ENCODE results near the gene NWD2. TPM values are rescaled to one million over a fixed set of nuclear protein-coding genes. Genes with fewer than 3 reads are reported as not detected.

Gene NWD2
- total RNA-seq, 1 experiment from 2014 or later, result not detected

GRCh38 chr4:37397505-37397904 is 153.0 kb downstream of the NWD2 start:
- ChIA-PET POLR2A (no interaction called here), CTCF (no interaction called here), RAD21 (ENCODE audit: low non-redundant PET in 1 of 2, low total read pairs in 2 of 2, uncharacterized antibody in 2 of 2, unreplicated experiment in 2 of 2) (no interaction called here)
- Histone ChIP-seq H3K36me3 (ENCODE audit: control insufficient read depth in 1 of 2, insufficient read depth in 2 of 2, low read length in 2 of 2) (no peaks in the 10 kb centered on the region), H2AFZ (ENCODE audit: low read depth, low read length, poor library complexity, severe bottlenecking) (no peak overlapping the region), H3K4me1 (ENCODE audit: control insufficient read depth in 1 of 2, insufficient read depth in 2 of 2, low read length in 2 of 2) (peaks cover 0 to 10% of the 10 kb centered on the region in 2 experiments; a peak in 2 of 4 replicates), H4K20me1 (ENCODE audit: insufficient read depth) (no peaks in the 10 kb centered on the region), H3K27ac (ENCODE audit: low read depth, low read length) (no peak overlapping the region), H3K27me3 (ENCODE audit: insufficient read depth, low read length) (no peaks in the 10 kb centered on the region), H3K79me2 (ENCODE audit: insufficient read depth, low read length) (no peaks in the 10 kb centered on the region), H3K4me2 (ENCODE audit: low read length) (no peak overlapping the region), H3K4me3 (replicated peaks in 1 of 2; ENCODE audit: low read depth in 1 of 2, low read length in 2 of 2) (no peak overlapping the region), H3K9ac (ENCODE audit: low read length) (no peak overlapping the region), H3K9me3 (ENCODE audit: control insufficient read depth in 1 of 2, insufficient read depth in 1 of 2, low read depth in 1 of 2, low read length in 2 of 2) (no peaks in the 10 kb centered on the region), H3K9me2 (ENCODE audit: insufficient read depth) (no peaks in the 10 kb centered on the region)
- TF ChIP-seq SRF (IDR thresholded peaks at IDR 0.05; ENCODE audit: low read depth) (no peak), CEBPB (IDR thresholded peaks at IDR 0.05; ENCODE audit: low read depth) (no peak), POLR2AphosphoS5 (IDR thresholded peaks at IDR 0.05; ENCODE audit: low read depth, low read length) (no peak), FOSL1 (IDR thresholded peaks at IDR 0.05; ENCODE audit: low read depth) (no peak), ZNF274 (IDR thresholded peaks at IDR 0.05; ENCODE audit: low read depth, low read length) (no peak), ZFX (IDR thresholded peaks at IDR 0.05) (no peak), CBX3 (IDR thresholded peaks at IDR 0.05; ENCODE audit: low read depth) (no peak), SIN3A (IDR thresholded peaks at IDR 0.05; ENCODE audit: low read depth) (no peak)
- intact Hi-C loops (cut with micrococcal nuclease), result no loop called here
- ATAC-seq, result no peak
- DNase-seq (ENCODE audit: low read depth, low spot score), result no peak
- BruUV-seq (replicated peaks), result no TSS peak

GRCh38 chr4:37400241-37400881 is 155.8 kb downstream of the NWD2 start:
- intact Hi-C loops (cut with micrococcal nuclease), result no loop called here
- no peaks in the 10 kb centered on the region for H3K27me3 ChIP-seq (ENCODE audit: insufficient read depth, low read length)
- no peaks in the 10 kb centered on the region for H3K9me3 ChIP-seq (ENCODE audit: control insufficient read depth in 1 of 2, insufficient read depth in 1 of 2, low read depth in 1 of 2, low read length in 2 of 2)
- H3K27ac ChIP-seq (ENCODE audit: low read depth, low read length), result no peak overlapping the region
- no peak for DNase-seq (ENCODE audit: low read depth, low spot score)
- H3K4me1 ChIP-seq (ENCODE audit: control insufficient read depth in 1 of 2, insufficient read depth in 2 of 2, low read length in 2 of 2), result no peaks in the 10 kb centered on the region
- H3K4me2 ChIP-seq (ENCODE audit: low read length), result no peak overlapping the region
- no peaks in the 10 kb centered on the region for H3K9me2 ChIP-seq (ENCODE audit: insufficient read depth)
- ATAC-seq, result no peak
- BruUV-seq (replicated peaks), result no TSS peak
- no peaks in the 10 kb centered on the region for H3K79me2 ChIP-seq (ENCODE audit: insufficient read depth, low read length)
- no peak overlapping the region for H3K9ac ChIP-seq (ENCODE audit: low read length)
- CTCF ChIA-PET, result no interaction called here
- H3K4me3 ChIP-seq (replicated peaks in 1 of 2; ENCODE audit: low read depth in 1 of 2, low read length in 2 of 2), result no peak overlapping the region
- no peak overlapping the region for H2AFZ ChIP-seq (ENCODE audit: low read depth, low read length, poor library complexity, severe bottlenecking)
- H3K36me3 ChIP-seq (ENCODE audit: control insufficient read depth in 1 of 2, insufficient read depth in 2 of 2, low read length in 2 of 2), result no peaks in the 10 kb centered on the region
- no peaks in the 10 kb centered on the region for H4K20me1 ChIP-seq (ENCODE audit: insufficient read depth)
- TF ChIP-seq ELF1 (IDR thresholded peaks at IDR 0.05; ENCODE audit: borderline replicate concordance, low read depth) (no peak), EZH2phosphoT487 (IDR thresholded peaks at IDR 0.05; ENCODE audit: borderline replicate concordance) (no peak), SRF (IDR thresholded peaks at IDR 0.05; ENCODE audit: low read depth) (no peak), EZH2 (IDR thresholded peaks at IDR 0.05) (no peak), CEBPB (IDR thresholded peaks at IDR 0.05; ENCODE audit: low read depth) (no peak), ZBTB33 (IDR thresholded peaks at IDR 0.05; ENCODE audit: extremely low read depth, insufficient replicate concordance, low read length) (no peak), ATF3 (IDR thresholded peaks at IDR 0.05) (no peak), POLR2AphosphoS5 (IDR thresholded peaks at IDR 0.05; ENCODE audit: low read depth, low read length) (no peak), EGR1 (IDR thresholded peaks at IDR 0.05; ENCODE audit: low read depth) (no peak), POLR2A (IDR thresholded peaks at IDR 0.05; ENCODE audit: borderline replicate concordance, extremely low read depth, insufficient read depth, insufficient read length) (no peak), ZFX (IDR thresholded peaks at IDR 0.05) (no peak)
- POLR2A ChIA-PET, result no interaction called here
- RAD21 ChIA-PET (ENCODE audit: low non-redundant PET in 1 of 2, low total read pairs in 2 of 2, uncharacterized antibody in 2 of 2, unreplicated experiment in 2 of 2), result no interaction called here

Measured in HCT116 (cell line).